Measurements from ENCODE around the gene COPE. TPM values are rescaled to one million over a fixed set of nuclear protein-coding genes. Genes with fewer than 3 reads are reported as not detected.

Gene COPE
- total and polyA plus RNA-seq, 3 donors from 2014 or later = 343 to 692 (median 490) TPM

DNA sequence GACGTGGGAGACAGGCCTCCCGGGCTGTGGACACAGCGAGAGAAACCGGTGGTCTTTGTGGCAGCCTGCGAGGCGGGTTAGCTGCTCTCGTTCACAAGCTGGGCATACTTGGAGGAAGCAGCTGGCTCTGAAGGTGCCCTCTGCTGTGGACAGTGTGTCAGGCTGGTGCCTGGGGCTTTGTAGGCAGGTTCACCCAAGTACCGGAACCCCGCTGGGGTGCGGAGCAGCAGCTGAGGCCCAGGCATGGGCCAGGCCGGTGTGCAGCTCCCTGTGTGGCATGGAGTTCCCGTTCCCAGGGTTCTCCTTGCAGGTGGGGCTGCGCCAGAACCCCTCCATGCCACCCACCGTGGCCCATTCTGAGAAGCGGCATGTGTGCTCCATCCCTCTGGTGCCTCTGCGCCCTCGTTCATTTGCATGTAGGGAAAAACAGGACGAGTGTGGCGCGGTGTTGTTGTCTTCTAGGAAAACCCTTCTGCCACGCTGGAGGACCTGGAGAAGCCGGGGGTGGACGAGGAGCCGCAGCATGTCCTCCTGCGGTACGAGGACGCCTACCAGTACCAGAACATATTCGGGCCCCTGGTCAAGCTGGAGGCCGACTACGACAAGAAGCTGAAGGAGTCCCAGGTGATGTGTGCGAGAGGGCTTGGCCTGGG, 67.4 kb downstream of the COPE start:
- intact Hi-C loops (cut with DNase I; ENCODE audit: low total_unique reads) = no loop called here
- Histone ChIP-seq H3K4me3 (no peak overlapping the region), H3K27me3 (no peaks in the 10 kb centered on the region), H3K4me1 (peaks cover 54% of the 10 kb centered on the region), H3K36me3 (ENCODE audit: low read depth, missing control alignments) (no peaks in the 10 kb centered on the region), H3K9me3 (no peaks in the 10 kb centered on the region), H3K27ac (no peak overlapping the region)
- 93 to 94% methylated on average over 16 to 31 of the region's 31 CpGs for WGBS, 2 donors
- TF ChIP-seq POLR2A (IDR thresholded peaks at IDR 0.05) (no peak), CTCF (IDR thresholded peaks at IDR 0.05) (no peak)
- DNase-seq = no peak

GRCh38 chr19:18850471-18851375, 68.5 kb downstream of the COPE start:
- Histone ChIP-seq H3K9me3 (no peaks in the 10 kb centered on the region), H3K27me3 (no peaks in the 10 kb centered on the region), H3K4me1 (peaks cover 52% of the 10 kb centered on the region), H3K27ac (peak overlapping the region; percentile 75 to 86), H3K36me3 (ENCODE audit: low read depth, missing control alignments) (no peaks in the 10 kb centered on the region), H3K4me3 (no peak overlapping the region)
- no peak for TF ChIP-seq POLR2A (IDR thresholded peaks at IDR 0.05)
- TF ChIP-seq CTCF (IDR thresholded peaks at IDR 0.05) = no peak
- 40 to 82% methylated on average over 18 to 27 of the region's 27 CpGs for WGBS, 2 donors
- intact Hi-C loops (cut with DNase I; ENCODE audit: low total_unique reads) = no loop called here
- peak; percentile 73 for DNase-seq

DNA sequence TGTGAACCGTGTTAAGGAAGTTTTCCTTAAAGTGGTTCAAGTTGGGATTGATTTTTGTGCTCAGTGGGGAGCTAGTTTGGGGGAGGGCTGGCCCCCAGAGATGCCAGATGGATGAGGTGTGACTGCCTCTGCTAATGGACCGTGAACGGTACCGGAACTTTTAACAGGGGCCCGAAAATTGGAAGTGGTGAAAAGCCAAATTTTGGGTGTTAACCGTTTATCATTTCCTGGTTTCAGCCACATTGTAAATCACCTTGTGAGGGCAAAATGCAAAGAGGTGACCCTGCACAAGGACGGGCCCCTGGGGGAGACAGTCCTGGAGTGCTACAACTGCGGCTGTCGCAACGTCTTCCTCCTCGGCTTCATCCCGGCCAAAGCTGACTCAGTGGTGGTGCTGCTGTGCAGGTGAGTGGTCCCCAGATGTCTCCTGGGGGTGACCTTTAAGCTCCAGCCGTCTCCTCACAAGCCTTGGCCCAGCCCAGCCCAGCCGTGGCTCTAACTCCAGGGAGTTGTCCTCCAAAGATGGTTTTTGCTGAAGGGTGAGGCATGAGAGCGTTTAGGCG, 69.3 kb downstream of the COPE start:
- TF ChIP-seq CTCF (IDR thresholded peaks at IDR 0.05) (no peak), POLR2A (IDR thresholded peaks at IDR 0.05) (no peak)
- Histone ChIP-seq H3K4me1 (peaks cover 50% of the 10 kb centered on the region), H3K4me3 (no peak overlapping the region), H3K36me3 (ENCODE audit: low read depth, missing control alignments) (no peaks in the 10 kb centered on the region), H3K9me3 (no peaks in the 10 kb centered on the region), H3K27ac (peak overlapping the region; percentile 75 to 86), H3K27me3 (no peaks in the 10 kb centered on the region)
- WGBS, 2 donors = 45 to 53% methylated on average over 15 to 16 of the region's 16 CpGs
- intact Hi-C loops (cut with DNase I; ENCODE audit: low total_unique reads) = loop anchor here (10.0 kb wide), 1 partner anchor 255 kb away; no protein-coding TSS in a partner anchor
- DNase-seq = no peak

Other genes starting within 250 kb of the COPE start
- gene CRTC1, start 235.7 kb downstream of the COPE start, total RNA-seq = 10 to 100 TPM; 28.1 to 32.1 TPM
- 15.6 TPM for gene CRTC1, start 235.7 kb downstream of the COPE start, polyA plus RNA-seq (ENCODE audit: insufficient read depth, low read depth, low replicate concordance)
- 1 to 10 TPM; 3.8 to 7.1 TPM for gene COMP, start 128.1 kb downstream of the COPE start, total RNA-seq
- 23.4 TPM for gene COMP, start 128.1 kb downstream of the COPE start, polyA plus RNA-seq (ENCODE audit: insufficient read depth, low read depth, low replicate concordance)
- 100 to 1,000 TPM; 176 to 188 TPM for gene UPF1, start 87.4 kb downstream of the COPE start, total RNA-seq
- gene UPF1, start 87.4 kb downstream of the COPE start, polyA plus RNA-seq (ENCODE audit: insufficient read depth, low read depth, low replicate concordance) = 99.0 TPM
- 10 to 100 TPM; 64.5 to 73.2 TPM for gene CERS1, start 23.2 kb downstream of the COPE start, total RNA-seq
- 43.0 TPM for gene CERS1, start 23.2 kb downstream of the COPE start, polyA plus RNA-seq (ENCODE audit: insufficient read depth, low read depth, low replicate concordance)
- 10 to 100 TPM; 84.8 to 95.6 TPM for gene DDX49, start 328 bp upstream of the COPE start, total RNA-seq
- 65.6 TPM for gene DDX49, start 328 bp upstream of the COPE start, polyA plus RNA-seq (ENCODE audit: insufficient read depth, low read depth, low replicate concordance)
- gene HOMER3, start 21.8 kb upstream of the COPE start, total RNA-seq = 10 to 100 TPM; 31.3 to 39.6 TPM
- gene HOMER3, start 21.8 kb upstream of the COPE start, polyA plus RNA-seq (ENCODE audit: insufficient read depth, low read depth, low replicate concordance) = 19.9 TPM
- 100 to 1,000 TPM; 176 to 254 TPM for gene SUGP2, start 114.1 kb upstream of the COPE start, total RNA-seq
- 331 TPM for gene SUGP2, start 114.1 kb upstream of the COPE start, polyA plus RNA-seq (ENCODE audit: insufficient read depth, low read depth, low replicate concordance)
- 10 to 100 TPM; 53.2 to 57.0 TPM for gene ARMC6, start 114.2 kb upstream of the COPE start, total RNA-seq
- gene ARMC6, start 114.2 kb upstream of the COPE start, polyA plus RNA-seq (ENCODE audit: insufficient read depth, low read depth, low replicate concordance) = 62.0 TPM
- 10 to 100 TPM; 14.3 to 14.7 TPM for gene SLC25A42, start 144.6 kb upstream of the COPE start, total RNA-seq
- gene SLC25A42, start 144.6 kb upstream of the COPE start, polyA plus RNA-seq (ENCODE audit: insufficient read depth, low read depth, low replicate concordance) = 14.0 TPM
- gene TMEM161A, start 219.1 kb upstream of the COPE start, total RNA-seq = 10 to 100 TPM; 17.4 to 18.7 TPM
- 13.2 TPM for gene TMEM161A, start 219.1 kb upstream of the COPE start, polyA plus RNA-seq (ENCODE audit: insufficient read depth, low read depth, low replicate concordance)

All from testis (tissue), 3 donors.